Stimulated activated CD4-positive, alpha-beta T cell treated with anti-CD3 and anti-CD28 coated beads, Interleukin-4, amount 100 ng/mL, for 4 hours (primary cell): ENCODE data around the gene RLBP1.

Experiments
- DNase-seq, 2 experiments: peaks; one replicate each; pipeline ENCODE4 v3.0.0-alpha.2; 2020

Gene RLBP1

DNA sequence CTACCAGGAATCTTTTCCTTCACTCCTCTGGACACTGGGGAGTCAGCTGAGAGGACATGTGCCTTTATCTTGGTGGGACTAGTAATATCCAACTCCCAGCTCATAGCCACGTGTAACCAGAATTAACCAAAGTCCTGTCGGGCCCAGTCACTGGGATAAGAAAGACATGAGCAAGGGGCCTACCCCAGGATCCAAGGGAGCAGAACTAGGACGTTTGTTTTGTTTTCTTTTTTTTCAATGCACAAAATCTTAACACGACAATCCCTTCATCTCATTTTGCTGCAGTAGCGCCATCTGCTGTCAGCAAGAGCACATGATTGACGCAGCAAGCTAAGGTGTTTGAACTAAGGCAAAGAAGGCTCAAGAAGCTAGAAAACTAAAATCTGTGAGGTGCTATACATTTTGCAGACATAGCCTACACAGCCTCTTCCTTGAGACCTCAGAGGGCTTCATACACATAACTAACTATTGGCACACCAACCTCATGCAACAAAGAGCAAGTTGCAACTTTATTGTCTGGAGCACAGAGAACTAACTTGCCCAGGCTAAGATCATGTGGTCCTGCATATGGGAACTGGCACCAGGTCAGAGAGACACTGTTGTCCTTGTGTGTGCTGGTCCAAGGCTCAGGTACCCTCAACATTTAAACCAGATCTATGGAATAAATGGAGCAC lies 43.6 kb downstream of the RLBP1 start:
- DNase-seq: peak; percentile 40 to 55

GRCh38 chr15:89177116-89177515 lies 44.3 kb downstream of the RLBP1 start:
- no peak for DNase-seq

DNA sequence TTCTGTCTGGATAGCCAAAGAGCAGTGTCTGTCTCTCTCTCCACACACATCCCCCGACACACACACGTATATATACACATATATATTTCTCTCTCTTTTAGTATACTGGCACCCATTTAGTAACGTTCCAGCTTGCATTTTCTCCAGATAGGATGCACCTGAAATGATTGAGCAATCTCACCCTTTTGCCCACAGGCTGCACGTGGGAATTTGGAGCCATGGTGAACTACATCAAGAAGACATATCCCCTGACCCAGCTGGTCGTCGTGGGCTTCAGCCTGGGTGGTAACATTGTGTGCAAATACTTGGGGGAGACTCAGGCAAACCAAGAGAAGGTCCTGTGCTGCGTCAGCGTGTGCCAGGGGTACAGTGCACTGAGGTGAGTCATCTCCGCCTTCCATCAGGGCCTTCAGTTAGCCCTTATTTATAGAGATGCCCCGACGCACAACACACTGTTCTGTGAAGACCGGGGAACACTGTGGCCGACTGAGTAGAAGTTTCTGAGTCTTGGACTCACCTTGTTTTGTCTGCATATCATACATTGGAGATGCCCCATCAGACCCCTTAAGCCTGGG lies 45.7 kb downstream of the RLBP1 start:
- no peak for DNase-seq

GRCh38 chr15:89174476-89174875 lies 46.9 kb downstream of the RLBP1 start:
- DNase-seq: no peak

DNA sequence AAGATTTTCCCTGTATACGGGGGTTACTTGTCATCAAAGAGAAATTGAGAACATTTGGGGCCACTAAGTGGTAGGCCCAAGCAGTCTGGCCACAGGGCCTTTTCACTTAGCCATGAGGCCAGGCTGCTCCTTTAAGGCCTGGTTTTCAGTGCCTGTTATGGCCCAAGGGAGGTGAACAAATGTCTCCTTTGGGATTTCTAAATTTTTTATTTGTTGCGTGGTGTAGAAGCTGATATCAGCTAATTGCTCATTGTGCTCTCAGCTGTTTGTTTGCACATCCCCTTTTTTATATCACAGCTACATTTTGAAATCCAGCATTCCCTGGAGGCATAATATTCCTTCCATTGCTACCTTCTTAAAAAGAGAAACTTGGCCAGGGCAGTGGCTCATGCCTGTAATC lies 48.5 kb downstream of the RLBP1 start:
- no peak for DNase-seq

DNA sequence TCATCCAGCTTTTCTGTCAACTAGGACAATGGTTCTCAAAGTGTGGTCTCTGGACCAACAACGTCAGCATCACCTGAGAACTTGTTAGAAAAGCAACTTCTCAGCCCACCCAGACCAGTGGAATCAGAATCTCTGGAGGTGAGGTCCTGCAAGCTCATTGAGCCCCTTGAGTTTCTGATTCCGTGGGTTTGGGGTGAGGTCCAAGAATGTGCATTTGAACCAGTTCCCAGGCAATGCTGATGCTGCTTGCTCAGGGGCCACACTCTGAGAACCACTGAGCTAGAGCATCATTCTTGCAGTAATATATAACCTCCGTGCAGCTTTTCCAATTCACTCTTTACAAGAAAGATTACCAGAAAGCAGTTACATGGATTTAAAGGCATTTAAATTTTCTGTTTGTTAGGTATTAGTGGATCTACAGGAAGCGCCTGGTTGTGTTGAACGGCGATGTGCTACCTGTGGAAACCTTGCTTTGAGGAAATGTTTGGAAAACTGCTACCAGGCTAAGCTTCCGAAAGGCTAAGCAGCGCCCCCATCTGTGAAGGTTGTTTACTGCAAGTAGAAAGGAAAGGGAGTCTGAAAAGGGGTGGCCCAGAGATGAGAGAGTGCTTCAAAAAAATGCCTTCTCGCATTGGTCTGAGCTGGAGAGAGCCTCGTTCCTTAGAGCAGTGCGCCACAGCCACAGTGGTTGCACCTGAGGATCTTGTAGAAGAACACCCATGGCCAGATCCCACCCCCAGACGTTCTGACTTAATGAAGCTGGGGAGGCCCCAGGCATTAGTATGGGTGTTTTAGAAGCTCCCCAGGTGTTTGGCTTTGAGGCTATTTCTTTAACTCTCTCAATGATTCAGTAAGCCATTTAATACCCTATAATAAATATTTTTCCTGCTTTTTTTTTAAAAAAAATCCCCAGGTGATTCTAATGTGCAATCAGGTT lies 50.0 kb downstream of the RLBP1 start:
- DNase-seq: peak in 1 of 2 experiments; percentile 2

DNA sequence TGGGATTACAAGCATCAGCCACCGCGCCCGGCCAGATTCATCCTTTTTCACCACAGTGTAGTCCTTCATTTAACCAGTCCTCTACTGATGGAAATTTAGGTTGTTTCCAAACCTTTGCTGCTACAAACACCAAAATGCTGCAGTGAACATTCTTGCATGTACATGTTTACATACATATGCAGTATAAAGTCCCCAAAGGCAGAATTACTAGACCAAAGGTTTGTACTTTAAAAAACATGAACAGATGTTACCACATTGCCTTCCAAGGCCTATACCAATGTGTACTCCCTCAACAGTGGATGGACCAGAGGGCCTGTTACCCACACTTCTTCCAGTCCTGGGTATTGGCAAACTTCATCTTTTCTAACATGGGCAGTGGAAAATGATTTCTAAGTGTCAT lies 51.0 kb downstream of the RLBP1 start:
- DNase-seq: no peak

DNA sequence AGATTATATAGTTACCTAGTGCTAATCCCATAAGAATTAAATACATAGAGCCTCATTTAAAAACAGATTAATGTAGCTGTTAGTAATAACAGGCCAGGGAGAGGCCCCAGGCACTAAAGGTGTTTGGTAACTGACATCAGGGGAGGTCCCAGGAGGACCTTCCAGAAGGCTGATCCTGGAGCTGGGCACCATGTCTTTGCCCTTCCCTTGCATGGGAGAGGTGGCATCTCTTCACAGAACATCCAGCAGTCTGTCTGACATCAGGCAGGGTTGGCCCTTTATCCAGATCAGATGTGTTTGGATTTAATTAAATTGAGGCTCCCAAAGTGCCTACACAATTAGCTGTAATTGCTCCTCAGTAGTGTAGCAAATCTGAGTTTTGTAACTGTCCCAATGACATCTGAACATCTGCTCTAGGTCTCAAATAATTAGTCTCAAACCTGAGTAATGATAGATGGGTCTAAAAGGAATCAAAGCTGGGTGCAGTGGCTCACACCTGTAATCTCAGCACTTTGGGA lies 53.0 kb downstream of the RLBP1 start:
- no peak for DNase-seq

GRCh38 chr15:89167267-89168176 lies 53.9 kb downstream of the RLBP1 start:
- peak; percentile 63 to 75 for DNase-seq

DNA sequence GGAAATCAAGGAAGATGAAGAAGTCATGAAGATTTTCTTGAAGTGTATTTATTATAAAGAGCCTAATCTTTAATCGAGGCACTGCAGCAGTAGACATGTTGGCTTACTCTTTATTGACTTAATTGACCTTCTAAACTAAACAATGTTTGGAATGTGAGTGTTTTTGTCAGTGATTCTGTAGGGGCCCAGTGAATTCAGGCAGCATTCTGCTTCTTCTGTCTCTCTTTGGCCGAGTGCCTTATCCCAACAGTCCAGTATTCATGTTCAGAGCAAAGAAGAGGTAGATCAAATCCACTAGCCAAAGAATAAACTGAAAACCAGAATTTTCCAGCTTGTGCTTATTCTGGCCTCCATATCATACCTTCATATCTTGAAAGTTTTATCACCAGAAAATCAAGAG lies 55.7 kb downstream of the RLBP1 start:
- DNase-seq: no peak

DNA sequence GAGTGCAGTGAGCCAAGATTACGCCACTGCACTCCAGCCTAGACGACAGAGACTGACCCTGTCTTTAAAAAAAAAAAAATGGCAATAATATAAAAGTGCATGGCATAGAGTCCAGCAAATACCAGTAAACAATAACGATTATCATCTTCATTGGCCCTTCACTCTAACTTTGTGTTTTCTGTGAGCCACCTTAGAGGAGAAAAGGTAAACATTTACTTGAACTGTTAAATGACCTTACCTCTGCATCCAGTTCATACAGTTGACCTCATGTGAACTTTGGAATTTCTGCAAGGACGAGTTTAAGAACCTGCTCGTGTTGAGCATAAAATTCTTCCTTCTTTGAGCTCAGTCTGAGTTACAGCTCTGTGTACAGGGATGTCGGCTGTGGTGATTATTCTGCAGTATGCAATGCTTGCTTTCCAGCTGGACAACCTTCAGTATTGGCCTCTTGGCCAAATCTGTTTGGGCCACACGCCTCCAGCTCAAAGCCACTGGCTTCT lies 56.6 kb downstream of the RLBP1 start:
- no peak for DNase-seq

GRCh38 chr15:89163271-89164055 lies 57.9 kb downstream of the RLBP1 start:
- no peak for DNase-seq

DNA sequence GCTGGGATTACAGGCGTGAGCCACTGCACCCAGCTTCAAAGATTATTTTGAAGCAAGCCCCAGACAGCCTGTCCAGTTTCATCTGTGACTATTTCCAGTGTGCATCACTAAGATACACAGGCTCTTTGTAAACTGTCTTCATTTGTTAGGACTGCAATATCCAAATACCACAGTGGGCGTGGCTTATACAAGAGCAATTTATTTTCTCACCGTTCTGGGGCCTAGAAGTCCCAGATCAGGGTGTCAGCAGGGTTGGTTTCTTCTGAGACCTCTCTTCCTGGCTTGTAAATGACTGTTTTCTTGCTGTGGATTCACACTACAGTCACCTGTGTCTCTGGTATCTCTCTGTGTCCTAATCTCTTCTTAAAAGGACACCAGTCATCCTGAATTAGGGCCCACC lies 59.7 kb downstream of the RLBP1 start:
- DNase-seq: no peak
